Left kidney (tissue), 2 donors: ENCODE data around the gene ADCY1. TPM values are rescaled to one million over a fixed set of nuclear protein-coding genes. Genes with fewer than 3 reads are reported as not detected.

Experiments
- DNase-seq: peaks from one replicate; pipeline ENCODE4 v3.0.0-alpha.2; 2013
- polyA plus RNA-seq: library from polyadenylated mRNA; unstranded; fragments of 120-200 nt; gene quantifications from one replicate; pipeline ENCODE4 v1.2.1, GENCODE V29; 2013; ENCODE audit not compliant: insufficient read length

Gene ADCY1
- polyA plus RNA-seq, 1 donor = 3.1 TPM

DNA sequence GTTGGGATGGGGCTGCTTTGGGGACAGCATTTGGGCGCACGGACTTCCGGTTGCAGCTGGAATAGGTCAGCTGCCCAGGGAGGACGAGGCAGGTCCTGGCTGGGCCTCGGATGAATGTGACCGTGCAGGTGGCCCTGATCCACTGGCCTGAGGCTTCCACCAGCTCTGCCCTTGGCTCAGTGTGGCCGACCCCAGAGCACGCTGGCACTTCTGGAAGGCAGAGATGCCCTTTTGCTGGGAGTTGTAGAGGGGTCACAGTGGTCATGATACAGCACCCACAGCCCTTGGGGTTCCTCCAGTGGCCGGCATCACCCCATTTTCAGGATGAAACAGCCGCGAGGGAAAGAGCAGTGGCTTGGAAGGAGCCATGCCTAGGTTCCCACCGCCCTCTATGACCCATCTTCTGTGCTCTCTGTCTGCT lies 19.0 kb downstream of the ADCY1 start:
- no peak for DNase-seq

DNA sequence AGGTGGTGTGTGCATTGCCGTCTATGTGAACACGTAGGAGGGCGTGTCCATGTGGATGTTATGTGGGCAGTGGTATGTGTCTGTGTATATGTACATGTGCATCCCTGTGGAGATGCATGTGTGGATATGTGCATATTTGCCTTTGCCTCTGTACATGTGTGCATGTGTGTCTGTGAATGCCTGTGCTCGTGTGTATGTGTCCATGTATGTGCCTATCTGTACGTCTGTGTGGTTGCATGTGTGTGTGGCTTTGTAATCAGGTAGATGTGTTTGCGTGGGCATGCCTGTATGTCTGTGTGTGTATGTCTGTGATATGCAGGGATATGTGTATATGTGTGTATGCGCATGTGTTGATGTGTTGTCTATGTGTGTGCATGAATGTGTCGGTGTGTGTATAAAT lies 19.7 kb downstream of the ADCY1 start:
- DNase-seq = no peak

DNA sequence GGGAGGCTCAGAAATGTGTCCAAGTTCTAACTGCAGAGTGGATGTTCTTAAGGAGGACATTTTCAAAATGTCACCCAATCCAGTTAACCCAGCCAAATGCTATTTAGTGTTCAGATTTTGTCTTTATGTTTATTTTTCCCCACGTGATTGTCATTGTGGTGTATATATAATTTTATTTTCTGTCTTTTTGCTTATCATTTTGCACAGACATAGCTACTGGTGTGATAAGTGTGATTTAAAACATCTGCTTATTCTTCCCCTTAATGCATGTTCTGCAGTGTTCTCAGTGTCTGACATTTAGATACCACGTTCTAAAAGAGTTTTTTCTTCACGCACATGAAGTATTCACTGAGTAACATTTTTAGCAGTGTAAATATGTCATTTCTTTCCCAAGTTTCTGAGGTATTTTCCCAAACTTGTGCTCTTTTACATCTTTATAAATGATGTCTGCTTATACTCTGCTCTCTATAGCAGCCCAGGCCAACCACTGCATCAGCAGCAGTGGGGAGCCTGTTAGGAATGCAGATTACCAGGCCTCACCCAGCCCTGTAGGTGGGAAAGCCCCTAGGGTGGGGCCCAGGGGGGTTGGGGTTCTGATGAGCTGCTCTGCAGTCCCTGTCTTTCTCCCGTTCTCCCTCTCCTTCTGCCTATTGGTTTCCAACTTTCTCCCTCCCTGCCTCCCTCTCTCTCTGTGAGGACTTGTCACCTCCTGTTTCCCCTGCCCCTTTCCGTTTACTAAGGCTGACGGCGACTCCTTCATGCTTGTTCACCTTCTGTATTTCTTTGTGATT lies 20.8 kb downstream of the ADCY1 start:
- DNase-seq = no peak

DNA sequence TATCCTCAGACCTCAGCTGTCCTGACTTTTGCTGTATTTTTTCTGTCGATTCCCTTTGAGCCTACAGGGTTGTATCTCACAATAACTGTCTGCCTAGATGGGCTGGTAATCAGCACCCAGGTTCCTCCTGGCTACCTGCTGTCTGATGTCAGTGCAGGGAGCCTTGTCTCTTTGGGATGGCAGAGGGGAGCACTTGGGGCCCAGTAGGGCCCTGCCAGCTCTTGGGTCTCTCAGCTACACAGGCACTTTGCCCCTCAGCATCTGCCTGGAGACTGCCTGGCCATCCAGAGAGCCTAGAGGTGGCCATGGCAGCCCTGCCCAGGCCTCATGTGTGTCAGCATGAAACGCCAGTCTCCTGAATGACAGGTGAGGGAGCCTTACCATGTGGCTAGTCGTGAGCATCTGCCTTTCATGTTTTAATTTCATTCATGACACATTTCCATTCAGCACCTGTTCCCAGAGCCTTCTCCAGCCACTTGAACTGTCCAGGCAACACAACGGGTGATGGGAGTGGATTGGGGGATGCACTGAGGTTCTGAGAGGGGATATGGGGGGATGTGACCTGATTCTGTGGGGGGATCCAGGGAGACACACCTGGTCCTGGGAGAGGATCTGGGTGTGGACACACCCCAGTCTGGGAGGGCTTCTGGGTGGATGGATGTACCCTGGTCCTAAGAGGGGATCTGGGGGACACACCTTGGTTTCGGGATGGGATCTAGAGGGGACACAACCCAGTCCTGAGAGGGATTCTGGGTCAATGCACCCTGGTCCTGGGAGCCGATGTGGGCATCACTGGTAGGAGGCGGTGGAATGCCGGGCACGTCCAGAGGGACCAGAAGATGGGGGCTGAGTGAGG lies 21.9 kb downstream of the ADCY1 start:
- DNase-seq = no peak

DNA sequence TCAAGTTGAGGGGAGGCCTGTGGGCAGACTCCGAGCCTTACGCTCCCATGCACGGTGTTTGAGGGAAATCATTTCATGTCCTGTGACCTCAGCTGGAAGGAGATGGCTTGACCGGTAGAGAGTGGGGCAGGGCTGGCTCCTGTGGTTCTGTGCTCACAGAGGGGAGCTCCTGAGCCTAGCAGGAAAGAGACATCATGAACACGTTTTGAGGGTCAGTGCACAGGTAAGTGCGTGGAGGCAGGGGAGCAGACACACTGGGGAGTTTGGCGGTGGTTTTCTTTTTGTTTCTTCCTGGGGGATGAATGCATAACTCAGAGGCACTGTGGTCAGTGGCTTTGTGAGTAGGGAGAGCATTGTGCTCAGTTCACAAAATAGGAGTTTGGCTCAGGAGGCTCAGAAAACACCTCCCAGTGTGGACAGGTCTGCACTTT lies 22.5 kb downstream of the ADCY1 start:
- DNase-seq = no peak

DNA sequence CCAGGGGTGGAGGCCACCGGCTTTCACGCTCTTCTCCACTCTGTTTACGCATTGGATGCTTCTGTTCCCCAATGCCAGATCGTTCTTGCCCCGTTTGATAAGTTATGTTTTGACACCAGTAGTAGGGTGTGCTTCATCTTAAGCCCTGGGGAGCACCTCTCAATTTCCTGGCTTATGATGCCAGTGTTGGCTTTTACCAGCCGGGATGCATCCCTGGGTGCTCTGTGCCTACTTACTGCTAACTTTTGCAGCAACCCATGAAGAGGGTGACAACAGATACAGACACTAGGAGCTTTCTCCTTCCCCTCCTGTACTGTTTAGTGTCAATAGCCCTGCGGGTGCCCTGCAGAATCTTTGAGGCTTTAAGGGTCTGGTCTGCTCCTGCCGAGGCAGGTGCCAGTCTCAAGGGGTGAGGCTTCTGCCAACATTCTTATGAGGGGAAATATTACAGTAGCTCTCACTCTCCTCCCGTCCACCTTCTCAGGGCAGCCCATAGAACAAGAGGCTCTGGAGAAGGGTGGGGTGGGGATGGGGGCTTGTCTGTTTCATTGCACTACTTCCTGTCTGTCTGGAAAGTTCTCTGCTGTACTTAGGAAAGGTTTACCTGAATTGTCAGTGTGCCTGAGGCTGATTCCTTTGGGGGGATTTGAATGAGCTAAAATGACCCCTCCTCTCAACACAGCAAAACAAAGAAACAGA lies 23.3 kb downstream of the ADCY1 start:
- no peak for DNase-seq

DNA sequence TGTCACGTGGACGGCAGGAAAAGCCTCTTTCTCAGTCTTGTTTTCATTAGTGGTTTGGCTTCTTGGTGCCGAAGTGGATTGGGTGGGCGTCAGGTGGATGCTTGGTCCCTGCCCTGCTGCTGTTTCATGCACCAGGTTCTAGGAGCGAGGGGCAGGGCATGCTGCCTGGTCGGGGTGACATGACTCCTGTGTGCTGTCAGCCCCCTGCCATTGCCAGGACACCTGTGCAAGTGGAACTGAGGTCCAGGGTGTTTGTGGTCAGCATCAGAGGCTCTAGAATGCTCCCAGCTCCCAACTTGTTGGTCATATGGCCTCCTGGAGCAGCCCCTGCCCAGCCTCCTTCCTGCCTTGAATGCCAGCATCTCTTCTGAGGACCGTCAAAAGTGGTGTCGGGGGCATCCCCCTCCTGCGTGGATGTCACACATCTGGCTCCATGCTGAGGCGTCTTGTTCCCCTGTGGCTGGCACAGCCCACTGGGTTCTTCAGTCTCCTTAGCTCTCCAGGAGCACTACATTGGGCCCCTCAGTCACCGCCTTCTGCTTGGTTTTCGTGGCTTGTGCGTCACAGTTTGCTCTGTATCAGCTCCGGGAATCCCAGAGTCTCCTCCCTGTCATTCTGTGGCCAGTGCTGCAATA lies 24.8 kb downstream of the ADCY1 start:
- no peak for DNase-seq

DNA sequence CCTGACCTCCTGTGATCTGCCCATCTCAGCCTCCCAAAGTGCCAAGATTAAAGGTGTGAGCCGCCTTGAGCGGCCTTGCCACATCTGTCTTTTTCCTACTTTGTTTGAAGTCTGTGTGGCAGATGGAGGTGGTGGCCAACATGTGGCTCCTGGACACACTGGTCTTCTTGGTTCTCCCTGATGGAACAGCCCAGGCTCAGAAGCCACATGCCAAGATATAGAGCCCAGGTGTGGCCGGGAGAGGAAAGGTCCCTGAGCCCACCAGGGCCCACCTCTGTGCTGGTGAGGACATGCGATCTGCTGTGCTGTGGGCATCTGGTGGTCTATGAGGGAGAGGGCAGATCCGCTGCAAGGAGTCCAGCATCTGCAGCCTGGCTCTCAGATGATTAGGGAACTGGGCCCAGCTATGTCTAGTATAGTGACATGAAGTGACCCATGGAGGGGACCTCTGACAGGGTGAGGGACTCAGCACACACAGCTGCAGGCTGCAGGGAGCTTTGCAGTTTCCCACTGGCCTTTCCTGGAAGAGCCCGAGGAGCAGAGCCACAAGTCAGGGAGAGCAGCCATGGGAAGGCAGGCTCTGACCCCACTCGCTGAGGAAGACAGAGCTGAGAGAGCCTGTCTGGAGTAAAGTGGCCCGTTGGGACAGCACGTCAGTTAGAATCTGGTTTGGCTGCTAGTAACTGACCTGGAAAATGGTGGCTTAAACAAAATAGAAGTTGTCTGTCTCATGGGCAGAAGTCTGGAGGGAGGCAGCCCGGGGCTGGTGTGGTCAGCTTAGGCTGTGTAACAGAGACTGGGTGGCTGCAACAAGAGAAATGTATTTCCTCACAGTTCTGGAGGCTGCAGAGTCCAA lies 25.9 kb downstream of the ADCY1 start:
- no peak for DNase-seq

DNA sequence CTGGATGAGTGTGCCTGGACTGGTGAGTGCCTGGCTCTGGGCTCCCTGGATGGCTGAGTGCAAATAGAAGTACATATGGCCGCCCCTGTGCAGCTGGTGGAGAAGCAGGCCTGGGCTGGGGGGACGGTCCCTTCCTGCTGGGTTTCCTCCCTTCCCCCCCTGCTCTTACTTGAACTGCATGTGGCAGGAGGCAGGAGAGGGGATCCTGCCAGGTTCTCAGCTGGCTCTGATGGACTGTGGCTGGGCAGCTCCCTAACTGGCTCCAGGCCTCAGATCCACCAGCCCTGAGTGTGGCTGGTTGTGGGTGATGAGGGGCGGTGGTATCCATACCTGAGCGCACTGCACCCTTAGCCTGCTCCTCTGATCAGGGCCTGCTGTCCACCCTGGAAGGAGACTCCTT lies 26.9 kb downstream of the ADCY1 start:
- no peak for DNase-seq

DNA sequence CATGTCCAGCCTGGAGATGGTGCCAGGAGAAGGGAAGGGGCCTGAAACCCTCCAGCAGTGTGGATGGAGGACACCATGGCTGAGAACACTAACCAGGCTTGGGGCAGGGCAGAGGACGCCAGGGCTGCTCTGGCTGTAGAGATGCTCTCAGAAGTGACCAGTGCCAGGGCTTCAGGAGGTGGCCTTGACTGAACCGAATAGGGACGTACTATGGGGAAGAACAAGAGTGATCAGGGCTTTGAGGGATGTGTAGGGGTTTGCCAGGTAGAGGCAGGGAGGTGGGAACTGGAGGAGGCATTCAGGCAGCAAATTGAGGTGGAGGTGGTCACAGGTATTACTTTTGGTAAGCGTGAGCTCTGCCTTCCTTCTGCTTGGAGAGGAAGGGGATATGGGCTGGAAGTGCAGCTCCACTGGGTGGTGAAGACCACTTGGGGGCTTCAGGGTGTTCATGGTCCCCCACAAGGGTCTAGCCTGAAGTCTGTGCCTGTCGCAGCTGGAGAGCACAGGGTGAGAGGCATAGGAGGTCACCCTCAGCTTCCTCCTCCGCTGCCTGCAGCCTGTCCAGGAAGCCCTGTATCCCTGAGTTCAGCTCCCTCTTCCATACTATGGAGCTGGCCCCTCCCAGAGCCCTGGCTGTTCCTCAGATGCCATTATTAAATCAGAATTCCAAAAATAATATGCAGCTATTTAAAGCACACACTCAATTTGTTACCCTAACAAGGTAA lies 27.8 kb downstream of the ADCY1 start:
- DNase-seq = no peak

DNA sequence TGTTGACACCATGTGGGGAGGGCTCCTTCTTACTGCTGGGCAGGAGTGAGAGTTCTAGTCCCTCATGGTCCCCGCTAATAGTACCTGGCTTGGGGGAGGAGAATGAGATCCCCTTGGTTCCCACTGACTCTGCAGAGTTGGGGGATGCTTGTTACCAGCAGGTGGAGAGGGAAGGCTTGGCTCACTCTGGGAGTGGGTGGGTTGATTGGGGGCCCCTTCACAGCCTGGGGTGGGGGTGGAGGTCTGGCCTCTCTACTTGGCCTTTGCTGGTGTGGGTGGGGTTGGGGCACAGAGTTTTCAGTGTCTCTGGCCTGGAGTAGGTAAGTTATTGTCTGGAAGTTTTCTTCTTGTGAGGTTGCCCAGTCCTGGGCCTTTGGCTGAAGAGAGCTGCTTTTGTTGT lies 31.9 kb downstream of the ADCY1 start:
- no peak for DNase-seq

DNA sequence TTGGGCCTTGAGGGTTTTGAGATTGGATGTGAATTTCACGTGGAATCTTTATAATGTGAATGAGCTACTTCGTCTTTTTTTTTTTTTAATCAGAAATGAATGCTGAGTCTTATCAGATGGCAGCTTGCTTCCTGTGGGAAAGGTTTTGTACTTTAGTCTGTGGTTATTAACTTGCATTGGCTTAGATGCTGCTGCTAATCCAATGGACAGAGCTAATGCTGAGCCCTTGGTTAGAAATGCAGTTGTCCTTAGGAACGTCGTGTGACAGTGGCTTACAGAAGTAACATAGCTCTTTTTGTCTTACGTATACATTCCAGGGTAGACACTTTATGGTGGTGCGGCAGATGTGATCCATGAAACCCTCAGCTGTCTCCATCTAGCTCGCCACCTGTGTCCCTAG lies 32.8 kb downstream of the ADCY1 start:
- no peak for DNase-seq

DNA sequence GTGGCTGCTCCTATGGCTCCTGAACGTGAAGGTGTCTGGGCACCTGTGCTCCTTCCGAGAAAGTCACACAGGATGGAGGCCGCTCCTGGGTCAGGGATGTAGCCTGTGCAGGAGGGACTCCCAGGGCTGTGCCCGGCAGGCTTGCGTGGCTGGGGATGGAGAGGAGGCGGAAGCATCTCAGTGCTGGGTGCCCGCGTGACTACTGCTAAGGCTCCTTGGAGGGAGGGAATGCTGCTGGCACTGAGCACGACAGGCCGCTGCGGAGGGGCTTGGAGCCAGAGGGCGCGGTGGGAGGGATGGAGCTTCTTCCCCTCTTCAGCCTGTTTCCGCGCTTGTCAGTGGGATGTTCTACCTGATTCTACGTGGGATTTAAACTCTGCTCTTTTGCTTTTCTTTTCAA lies 35.0 kb downstream of the ADCY1 start:
- no peak for DNase-seq

DNA sequence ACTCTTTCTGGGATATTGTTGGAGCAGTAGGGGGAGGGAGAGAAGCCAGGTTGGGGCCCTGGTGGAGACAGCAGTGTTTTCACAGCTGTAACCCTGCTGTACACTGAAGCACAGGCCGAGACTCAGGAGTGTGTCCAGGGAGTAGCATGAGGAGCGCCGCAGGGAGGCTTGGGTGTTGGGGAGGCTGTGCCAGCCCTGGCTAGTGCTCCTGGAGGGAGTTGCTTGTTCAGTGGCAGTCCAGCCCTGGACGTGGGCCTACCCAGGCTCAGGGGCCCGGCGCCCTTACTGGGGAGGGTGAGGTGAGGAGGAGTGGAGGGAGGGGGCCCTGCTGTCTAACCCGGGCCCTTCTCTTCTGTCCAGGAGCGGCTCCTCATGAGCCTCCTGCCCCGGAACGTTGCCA lies 35.9 kb downstream of the ADCY1 start:
- no peak for DNase-seq

DNA sequence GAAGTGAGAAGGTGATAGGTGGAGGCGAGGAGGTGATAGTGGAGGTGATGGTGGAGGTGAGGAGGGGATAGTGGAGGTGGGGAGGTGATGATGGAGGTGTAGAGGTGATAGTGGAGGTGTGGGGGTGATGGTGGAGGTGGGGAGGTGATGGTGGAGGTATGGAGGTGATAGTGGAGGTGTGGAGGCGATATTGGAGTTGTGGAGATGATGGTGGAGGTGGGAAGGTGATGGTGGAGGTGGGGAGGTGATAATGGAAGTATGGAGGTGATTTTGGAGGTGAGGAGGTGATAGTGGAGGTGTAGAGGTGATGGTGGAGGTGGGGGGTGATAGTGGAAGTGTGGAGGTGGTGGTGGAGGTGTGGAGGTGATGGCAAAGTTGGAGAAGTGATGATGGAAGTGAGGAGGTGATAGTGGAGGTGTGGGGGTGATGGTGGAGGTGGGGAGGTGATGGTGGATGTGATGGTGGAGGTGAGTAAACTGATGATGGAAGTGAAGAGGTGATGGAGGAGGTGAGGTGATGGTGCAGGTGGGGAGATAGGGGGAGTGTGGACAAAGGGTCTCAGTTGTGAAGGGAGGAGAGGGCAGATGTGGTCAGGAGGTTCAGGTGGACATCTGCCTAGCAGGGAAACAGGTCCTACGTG lies 36.6 kb downstream of the ADCY1 start:
- no peak for DNase-seq

DNA sequence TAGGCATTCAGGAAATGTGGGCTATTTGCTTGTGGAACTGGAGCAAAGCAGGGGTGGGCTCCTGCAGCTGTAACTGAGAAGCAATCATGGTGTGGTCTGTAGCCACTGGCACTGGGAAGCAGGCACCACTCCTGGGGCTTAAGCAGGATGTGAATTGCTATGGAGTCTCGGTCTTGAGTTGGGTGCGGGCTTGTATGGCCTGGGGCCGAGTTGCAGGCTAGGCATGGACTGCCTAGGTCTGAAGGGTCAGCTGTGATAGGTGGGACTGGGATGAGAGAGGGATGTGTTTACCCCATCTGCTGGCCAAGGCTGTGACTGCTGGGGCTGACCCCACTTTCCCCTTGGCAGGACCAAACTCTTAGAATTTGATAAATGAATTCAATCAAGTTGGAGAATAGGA lies 43.0 kb downstream of the ADCY1 start:
- DNase-seq = no peak

DNA sequence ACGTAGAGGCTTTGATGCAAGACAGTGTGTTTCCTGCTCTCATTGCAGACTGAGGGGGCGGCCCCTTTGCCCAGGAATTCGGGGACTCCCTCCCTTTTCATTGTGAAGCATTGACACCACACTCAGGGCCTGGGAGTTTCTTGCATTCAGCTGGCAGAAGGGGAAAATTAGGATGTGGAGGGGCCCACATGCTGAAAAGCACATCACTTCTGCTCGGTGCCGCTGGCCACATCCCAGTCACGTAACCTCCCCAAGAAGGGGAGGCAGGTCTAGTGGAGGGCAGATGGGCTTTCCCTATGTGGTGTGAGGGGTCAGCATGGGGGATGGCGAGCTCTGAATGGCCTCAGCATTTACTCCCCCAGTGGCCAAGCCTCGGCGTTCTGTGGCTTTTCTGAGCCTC lies 47.9 kb downstream of the ADCY1 start:
- no peak for DNase-seq

DNA sequence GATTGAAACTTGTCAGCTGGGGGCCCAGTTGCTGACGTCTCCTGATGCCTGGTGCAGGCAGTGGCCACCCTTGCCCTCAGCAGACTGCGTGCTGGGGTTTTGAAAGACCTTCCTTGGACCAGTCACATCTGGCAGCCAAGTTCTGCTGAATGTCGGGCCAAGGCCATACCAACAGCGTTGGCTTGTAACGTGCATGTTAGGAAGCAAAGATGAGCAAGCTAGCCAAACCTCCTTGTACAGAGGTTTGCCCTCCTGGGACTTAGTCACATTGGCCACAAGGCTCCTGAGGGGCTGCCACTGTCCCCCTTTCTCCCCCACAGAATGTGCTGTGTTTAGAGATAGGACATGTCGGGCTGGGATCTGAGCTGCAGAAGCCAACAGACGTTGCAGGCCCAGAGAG lies 49.0 kb downstream of the ADCY1 start:
- no peak for DNase-seq

DNA sequence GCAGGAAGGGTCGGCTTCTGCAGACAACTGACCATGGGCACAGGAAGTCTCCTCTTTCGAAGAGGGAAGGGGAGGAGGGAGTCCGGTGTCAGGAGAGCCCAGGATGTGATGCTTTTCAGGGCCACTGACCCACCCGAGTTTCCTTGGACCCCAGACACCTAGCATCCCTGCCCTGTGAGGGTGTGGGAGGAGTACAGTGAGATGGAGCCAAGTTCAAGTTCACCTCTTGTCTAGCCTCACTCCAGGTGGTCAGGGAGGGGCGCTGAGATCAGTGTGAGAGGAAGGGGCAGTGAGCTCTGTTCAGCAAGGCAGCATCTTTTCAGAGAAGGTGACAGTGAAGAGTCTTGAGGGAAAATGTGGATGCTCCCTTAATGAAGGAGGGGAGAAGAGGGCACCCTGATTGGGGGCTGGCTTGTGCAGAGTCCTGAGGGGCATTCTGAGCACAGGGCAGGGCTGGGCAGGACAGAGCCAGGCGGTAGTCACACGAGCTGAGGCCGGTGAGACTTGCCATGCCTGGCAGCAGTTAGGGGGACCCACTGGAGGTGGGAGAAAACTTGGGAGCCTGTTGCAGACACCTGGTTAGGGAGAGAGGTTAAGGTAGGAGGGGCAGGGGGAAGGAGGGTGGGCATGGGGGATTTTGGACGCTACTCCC lies 49.7 kb downstream of the ADCY1 start:
- no peak for DNase-seq

DNA sequence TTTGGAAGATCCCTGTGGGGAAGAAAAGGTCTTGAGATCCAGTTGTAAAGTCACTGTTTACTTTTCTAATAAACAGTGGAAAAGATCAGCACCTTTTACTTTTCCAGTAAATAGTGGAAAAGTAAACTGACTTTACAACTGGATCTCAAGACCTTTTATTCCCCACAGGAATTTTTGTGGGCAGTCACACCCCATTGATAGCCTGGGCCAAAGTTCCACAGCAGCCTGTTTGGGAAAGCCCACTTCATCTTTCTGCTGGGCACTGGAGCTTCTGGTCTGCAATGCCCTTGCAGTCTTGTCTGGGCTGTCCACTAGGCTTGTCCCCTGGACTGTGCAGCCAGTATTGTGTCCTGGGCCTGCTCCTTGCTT lies 50.2 kb downstream of the ADCY1 start:
- no peak for DNase-seq
